Fibroblast of skin of back (primary cell): ENCODE measurements around the gene SLC49A4.

Source experiments
- DNase-seq: peaks from one replicate; pipeline ENCODE4 v3.0.0-alpha.2; 2013

The SLC49A4 gene

GRCh38 chr3:122785231-122785630 lies 9.6 kb upstream of the SLC49A4 start:
- DNase-seq, result no peak

- DNase-seq, result peak; percentile 55
Measured at GRCh38 chr3:122786066-122786465, 8.8 kb upstream of the SLC49A4 start.

DNA sequence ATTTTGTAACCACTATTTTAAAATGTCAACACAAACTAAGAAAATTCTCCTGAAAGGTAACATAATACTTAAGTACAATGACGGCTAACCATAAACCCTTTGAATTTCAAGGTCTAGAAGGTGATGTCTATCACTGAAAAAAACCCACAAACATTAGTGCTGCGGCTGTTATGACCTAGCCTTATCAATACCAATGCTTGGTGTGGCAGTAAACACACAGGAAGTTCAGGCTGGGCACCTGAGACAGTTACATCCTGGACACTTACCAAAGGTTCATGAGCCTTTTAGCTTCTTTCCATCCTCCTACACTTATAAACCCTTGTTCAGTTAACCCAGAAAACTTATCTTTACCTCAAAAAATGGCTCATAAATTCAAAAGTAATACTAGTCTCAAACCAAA lies 7.0 kb upstream of the SLC49A4 start:
- no peak for DNase-seq

- DNase-seq, result no peak
Measured at GRCh38 chr3:122789585-122790273, 5.1 kb upstream of the SLC49A4 start.

- DNase-seq, result peak; percentile 87
Measured at GRCh38 chr3:122793568-122794416, 1.1 kb upstream of the SLC49A4 start, which contains the start of gene HSPBAP1. Gene HSPBAP1, minus strand, starts transcription at chr3:122793831. Its CDS starts 151 bp downstream, at chr3:122793680.

GRCh38 chr3:122794483-122794778 lies 438 bp upstream of the SLC49A4 start:
- no peak for DNase-seq

GRCh38 chr3:122795674-122796195 lies 866 bp downstream of the SLC49A4 start:
- no peak for DNase-seq

DNA sequence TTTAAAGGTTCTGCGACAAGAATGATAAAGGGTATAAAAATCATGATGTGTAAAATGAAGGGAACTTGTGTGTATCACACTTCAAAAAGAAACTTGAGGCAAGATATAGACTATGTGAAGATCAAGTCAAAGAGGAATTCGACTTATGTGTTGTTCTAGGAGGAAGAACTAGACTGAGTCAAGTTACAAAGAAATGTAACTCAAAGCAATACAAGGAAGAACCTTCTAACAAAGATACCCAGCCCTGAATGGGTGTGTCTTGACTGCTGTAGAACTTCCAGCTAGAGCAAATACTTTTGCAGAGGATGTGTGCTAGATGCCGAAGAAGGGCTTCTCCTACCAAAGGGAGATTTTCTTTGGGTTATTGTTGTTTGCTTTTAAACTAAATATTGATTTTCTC lies 2.4 kb downstream of the SLC49A4 start:
- peak; percentile 19 for DNase-seq

GRCh38 chr3:122799322-122799721 lies 4.5 kb downstream of the SLC49A4 start:
- DNase-seq, result no peak

GRCh38 chr3:122800031-122800430 lies 5.2 kb downstream of the SLC49A4 start:
- no peak for DNase-seq

DNA sequence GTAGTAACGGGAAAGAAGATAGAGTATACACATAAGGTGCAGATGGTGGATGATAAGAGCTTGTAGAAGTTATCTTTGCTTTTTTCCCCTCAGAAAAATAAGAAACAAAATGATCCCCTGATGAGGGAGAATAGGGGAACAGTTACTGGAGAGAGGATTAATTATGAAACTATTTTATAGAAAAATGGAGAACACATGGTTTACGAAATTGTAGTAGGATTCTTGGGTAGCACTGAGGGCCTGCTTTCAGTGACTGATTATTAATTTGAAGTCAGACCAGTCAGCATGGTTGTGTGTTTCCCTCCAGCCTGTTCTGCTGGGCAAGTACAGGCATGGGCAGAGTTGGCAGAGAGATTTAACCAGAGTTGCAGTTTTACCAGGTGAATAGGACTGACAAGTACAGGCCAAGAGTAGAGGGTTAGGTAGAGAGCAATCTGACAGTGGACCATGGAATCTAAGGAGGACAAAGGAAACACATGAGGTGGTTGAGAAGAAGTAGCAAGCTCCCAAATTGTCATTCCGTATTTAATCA lies 5.9 kb downstream of the SLC49A4 start:
- DNase-seq, result no peak

DNA sequence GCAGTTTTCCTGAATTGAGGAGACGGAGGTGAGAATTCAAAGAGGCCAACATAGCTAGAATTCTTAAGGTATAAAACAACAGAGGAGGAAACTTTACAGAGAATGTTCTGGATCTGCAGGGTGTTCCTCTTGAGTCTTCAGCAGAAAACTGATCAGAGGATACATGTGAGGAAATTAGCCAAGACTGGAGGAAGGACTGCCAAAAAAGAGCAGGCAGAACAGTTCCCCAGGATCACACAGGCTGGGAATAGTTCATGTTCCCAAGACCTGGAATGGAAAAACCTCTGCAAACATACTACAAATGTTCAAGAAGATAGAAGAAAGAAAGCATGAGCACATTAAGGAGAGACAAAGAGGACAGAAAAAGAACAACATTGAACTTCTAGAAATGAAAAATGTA lies 7.5 kb downstream of the SLC49A4 start:
- DNase-seq, result no peak

DNA sequence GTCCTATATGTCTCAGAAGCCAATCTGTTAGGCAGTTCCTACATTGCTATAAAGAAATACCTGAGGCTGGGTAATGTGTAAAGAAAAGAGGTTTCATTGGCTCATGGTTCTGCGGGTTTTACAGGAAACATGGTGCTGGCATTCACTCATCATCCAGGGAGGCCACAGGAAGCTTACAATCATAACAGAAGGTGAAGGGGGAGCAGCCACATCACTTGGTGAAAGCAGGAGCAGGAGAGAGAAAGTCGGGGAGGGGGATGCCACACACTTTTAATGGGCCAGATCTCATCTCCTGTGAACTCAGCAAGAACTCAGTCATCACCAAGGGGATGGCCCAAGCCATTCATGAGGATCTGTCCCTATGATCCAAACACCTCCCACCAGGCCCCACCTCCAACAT lies 9.1 kb downstream of the SLC49A4 start:
- DNase-seq, result no peak

GRCh38 chr3:122810734-122811133 lies 15.9 kb downstream of the SLC49A4 start:
- no peak for DNase-seq

DNA sequence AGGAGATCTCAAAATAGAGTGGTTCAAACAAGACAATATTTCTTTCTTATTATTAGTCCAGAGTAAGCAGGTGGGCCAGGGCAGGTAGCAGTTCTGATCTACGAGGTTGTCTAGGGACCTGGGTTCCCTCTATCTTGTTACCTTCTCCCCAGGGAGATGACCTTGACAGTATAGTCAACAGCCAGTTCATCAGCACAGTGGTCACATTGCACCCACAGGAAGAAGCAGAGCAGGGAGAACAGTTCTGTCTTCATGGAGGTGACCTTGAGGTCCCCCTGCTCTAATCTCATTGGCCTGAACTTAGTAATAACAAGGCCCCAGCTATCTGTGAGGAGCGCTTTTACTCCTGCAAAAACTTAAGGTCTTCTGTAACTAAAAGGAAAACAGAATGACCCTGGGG lies 21.7 kb downstream of the SLC49A4 start:
- DNase-seq, result no peak

DNA sequence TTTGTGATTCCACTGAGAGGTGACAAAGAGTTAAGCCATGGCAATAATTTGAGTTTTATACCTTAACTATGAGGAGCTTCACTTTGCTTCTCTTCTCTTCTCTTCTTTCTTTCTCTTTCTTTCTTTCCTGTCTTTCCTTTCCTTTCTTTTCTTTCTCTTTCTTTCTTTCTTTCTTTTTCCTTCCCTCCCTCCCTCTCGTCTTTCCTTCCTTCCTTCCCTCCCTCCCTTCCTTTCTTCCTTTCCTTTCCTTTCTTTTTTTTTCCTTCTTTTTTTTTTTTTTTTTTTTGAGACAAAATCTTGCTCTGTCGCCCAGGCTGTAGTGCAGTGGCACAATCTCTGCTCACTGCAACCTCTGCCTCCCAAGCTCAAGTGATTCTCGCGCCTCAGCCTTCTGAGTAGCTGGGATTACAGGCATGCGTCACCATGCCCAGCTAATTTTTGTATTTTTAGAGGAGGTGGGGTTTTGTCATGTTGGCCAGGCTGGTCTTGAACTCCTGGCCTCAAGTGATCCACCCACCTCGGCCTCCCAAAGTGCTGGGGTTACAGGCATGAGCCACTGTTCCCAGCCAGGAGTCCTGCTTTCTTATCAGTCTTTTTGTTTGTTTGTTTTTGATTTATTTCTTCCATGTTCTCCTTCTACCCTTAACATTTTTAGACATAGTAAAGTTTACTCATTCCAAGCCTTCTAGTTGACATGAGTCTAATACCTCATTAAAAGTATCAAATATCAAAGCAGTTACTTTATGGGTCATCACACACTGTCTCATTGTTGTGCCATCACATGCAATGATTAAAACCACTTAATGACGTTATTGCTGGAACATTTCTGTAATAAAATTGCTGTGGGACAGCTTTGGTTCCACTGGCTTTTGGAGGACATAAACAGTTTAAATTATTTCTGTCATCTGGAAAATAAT lies 29.9 kb downstream of the SLC49A4 start:
- DNase-seq, result no peak

GRCh38 chr3:122825460-122825859 lies 30.6 kb downstream of the SLC49A4 start:
- no peak for DNase-seq

- no peak for DNase-seq
Measured at GRCh38 chr3:122826278-122826677, 31.4 kb downstream of the SLC49A4 start.

GRCh38 chr3:122828281-122828680 lies 33.4 kb downstream of the SLC49A4 start:
- DNase-seq, result no peak

GRCh38 chr3:122835590-122835989 lies 40.7 kb downstream of the SLC49A4 start:
- no peak for DNase-seq

- DNase-seq, result no peak
Measured at GRCh38 chr3:122843604-122844003, 48.7 kb downstream of the SLC49A4 start.

DNA sequence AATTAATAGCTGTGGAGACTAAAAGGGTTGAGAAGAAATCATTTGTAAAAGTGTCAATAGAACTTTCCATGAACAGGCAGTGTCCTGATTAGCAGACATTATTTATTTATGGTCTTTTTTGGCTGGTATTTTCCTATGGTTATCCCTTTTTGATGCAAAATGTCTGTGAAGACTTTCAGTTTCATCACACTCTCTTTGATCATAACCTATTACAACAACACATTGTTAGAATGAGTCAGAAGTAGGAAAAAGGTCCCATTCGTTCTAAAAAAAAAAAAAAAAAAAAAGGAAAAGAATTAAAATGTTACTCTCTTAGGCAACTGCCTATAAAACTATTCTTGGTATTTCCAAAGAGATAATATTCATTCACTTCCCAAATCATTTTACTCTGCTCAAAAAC lies 62.1 kb downstream of the SLC49A4 start:
- no peak for DNase-seq

DNA sequence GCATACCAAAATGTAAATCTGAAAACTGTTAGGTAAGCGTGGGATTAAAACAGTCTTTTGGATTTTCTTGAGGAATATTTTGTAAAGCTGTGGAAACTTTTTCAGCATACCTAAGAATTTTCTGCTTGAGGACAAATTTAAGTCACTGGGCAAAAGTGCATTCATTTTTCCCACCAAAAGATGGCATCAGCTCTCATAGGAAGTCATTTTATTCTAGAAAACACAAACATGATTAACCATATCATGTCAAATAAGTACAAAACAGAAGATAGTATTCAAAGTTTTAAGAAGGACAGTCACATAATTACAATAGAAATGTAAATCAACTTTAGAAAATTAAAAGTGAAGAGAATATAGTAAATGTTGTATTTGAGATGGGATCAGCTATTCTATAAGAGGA lies 63.5 kb downstream of the SLC49A4 start:
- DNase-seq, result peak; percentile 15
